Right hindlimb (tissue), 1 donor: ENCODE results near the gene CASR.

Experiments
- DNase-seq: peaks from one replicate; pipeline ENCODE4 v3.0.0-alpha.2; 2018

Gene CASR

DNA sequence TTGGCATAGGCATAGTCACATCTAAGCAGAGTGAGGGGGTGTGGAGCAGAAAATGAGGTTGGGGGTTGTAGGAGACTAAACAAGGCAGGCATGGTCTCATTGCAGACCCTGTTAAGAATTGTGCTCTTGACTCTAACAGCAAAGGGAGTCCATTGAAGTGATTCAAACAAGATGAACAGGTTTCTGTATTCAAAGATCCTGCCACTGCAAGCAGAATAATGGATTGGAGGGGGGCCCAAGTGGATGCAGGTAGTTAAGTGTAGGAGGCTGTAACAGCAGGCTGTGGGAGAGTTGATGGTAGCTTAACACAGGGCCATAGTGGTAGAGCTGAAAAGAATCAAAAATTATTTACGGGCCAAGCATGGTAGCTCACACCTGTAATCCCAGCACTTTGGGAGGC lies 34.4 kb downstream of the CASR start:
- DNase-seq, result no peak

DNA sequence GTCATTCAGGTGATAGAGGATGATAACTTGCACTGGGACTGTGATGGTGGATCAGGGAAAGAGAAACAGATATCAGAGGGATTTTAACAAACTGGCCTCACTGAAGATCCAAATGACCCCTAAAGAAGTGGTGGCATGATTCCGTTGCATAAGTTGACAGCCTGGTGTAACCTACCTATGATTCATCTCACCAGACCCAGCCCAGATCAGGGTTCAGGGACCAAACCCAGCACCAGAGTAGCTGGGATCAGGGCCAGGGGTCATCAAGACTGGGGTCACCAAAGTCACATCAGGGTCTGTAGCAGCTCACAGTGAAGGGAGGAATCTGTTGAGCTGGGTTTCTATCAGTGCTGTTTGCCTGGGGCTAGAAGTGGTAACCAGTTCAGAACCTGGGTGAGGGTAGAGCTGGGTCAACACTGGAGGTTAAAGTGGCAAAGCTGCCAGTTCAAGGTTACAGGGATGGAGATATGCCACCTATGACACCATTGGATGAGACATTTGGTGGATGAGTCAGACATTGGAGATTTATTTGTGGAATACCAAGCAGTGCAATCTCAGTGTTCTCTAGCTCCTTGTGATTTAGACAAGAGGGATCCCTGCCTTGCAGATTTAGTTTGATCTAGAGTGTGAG lies 35.9 kb downstream of the CASR start:
- DNase-seq, result no peak

DNA sequence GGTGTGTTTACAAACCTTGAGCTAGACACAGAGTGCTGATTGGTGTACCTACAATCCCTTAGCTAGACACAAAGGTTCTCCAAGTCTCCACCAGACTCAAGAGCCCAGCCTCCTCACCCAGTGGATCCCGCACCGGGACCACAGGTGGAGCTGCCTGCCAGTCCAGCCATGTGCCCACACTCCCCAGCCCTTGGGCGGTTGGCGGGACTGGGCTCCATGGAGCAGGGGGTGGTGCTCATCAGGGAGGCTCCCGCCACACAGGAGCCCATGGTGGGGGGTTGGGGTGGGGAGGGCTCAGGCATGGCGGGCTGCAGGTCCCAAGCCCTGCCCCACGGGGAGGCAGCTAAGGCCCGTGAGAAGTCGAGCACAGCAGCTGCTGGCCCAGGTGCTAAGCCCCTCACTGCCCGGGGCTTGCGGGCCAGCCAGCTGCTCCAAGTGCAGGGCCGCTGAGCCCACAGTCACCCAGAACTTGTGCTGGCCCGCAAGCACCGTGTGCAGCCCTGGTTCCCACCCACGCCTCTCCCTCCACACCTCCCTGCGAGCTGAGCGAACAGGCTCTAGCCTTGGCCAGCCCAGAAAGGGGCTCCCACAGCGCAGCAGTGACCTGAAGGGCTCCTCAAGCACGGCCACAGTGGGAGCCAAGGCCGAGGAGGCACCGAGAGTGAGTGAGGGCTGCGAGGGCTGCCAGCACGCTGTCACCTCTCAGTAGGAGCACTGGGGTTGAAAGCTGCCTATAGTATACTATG lies 43.7 kb downstream of the CASR start:
- no peak for DNase-seq

DNA sequence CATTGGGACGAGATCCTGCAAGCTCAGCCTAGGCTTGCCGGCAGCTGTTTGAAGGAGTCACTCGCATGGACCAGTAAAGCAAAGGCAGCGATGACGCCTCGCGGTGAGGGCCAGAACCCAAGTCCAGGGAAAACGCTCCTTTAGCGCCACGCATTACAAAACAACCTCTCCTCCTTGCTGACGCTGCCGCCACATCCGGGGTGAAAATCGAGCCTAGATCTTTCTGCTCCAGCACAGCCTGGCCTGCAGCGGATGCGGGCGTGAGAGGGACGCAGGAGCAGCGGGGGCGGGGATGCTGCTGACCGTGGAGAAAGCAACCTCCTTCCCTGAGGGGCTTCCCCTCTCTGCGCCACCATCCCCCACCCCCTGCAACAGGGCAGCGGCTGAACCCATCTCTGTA lies 46.7 kb downstream of the CASR start:
- DNase-seq, result no peak

DNA sequence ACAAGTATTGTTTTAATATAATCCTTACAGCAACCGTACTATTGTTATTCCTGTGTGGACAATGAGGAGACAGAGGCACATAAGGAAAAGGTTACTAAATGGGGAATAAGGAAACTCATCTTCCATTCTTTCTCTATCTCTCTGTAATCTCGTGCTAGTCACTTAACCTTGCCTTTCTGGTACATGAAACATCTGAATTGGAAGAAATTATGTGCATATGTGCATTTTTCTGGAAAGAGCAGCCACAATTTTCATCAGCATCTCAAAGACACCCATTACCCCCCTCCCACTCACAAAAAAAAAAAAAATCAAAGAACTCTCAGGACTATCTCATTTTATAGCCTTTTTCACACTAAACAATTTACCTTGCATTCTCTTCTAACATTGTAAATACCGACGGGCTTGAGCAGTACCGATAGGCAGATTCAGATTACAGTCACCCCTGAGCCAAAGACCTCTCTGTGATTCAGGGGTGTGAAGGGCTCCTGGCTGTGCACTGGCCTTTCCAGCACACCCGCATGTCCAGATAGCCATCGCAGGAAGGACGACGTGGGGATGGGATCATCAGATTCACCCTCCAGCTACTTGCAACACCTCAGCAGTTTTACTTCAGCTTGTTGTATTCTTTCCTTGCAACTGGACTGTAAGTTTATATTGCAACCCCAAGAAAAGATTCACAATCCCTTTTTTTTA lies 48.1 kb downstream of the CASR start:
- no peak for DNase-seq

DNA sequence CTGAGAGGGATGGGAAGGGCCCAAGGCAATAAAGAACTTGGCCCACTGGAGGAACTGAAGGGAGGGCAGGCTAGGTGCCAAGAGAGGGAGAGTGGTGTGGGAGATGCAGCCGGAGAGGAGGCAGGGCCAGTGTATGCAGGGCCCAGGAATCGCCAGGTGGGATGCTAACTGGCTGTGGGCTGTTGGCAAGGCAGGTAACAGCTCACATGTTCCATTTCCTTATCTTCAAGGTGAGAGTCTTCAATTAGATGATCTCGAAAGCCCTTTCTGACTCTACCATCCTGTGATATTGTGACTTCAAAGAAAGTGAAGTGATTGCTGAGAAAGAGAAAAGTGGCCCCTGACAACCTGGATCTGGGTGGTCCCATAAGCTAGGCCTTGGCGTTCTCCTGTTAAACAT lies 49.0 kb downstream of the CASR start:
- DNase-seq, result no peak

DNA sequence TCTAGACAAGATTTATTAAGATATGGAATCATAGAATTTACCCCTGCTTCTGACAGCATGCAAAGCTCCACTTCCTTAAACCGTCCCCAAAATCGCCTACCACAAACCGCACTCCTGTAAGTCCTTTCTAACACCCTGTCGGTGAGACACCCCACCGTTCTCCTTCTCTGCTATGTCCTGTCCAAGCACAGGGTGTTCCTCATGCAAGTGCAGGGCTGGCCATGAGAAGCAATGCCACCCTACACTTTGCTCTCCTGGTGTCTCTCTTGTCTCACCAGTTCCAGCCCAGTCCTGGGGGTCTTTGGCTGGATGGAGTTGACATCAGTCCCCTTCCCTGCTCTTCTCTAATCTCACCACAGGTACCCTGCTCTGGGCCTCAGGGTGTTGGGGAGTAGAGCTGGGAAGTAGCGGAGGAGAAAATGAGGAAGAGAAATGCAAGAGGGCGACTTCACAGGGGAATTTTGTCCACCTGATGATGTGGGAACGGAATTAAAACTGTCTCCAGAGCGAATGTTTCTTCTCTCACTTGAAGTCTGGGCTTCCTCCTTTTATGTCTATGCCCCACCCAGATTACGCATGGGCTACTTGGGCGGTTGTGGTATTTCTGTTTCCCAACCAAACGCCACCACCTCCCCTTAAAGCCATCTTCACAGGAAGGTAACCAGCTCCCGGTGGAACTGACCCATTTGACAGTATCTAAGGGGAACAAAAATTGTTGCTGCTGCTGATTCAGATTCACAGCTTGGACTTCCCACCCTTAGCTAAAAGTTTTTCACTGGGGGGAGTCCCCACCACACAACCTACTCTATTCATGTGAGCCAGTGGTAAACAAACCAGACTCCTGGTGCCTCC lies 49.9 kb downstream of the CASR start:
- no peak for DNase-seq

DNA sequence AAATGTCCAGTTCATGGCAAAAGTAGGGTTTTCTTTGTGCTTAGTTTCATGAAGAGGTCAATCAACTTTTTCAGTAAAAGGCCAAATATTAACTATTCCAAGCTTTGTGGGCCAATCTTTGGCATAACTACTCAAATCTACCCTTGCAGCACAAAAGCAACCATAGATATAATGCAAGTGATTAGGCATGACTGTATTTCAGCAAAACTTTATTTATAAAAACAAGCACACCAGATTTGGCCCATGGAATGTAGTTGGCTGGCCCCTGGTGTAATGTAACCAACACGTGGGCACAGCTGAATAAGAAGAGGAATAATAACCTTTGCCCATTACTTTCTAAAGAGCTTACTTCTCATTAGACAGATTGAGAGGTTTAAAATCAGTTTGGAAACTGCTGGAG lies 50.6 kb downstream of the CASR start:
- no peak for DNase-seq

DNA sequence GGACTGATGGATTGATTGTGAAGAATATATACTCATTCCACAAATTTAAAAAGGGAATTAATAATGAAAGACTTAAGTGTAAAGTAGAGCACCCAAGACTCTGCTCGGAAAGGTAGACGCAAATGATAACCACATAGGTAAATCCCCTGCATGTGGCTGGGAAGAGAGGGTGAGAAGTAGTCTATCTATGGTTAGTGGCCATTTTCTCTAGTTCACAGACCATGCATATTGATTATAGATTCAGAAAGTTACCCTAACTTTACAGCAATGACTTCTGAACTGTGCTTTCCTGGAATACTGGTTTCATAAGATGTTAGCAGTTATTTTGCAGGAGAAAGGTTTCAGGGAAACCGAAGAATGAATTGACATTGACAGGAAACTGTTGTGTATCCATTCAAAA lies 51.7 kb downstream of the CASR start:
- no peak for DNase-seq

DNA sequence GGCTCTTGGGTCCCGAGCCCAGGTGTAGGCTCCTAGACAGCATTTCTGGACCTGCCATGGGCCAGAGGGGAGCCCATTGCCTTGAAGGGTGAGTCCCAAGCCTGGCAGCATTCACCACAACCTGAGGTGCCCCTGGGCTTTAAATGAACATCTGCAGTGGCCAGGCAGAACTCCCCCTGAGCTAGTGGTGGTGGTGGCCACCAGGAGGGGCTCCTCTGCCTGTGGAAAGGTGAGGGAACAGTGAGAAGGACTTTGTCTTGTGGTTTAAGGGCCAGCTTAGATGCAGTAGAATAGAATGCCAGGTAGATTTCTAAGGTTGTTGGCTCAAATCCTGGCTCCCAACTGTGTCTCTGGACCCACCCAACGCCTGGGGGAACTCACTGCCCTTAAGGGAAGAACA lies 55.6 kb downstream of the CASR start:
- no peak for DNase-seq

DNA sequence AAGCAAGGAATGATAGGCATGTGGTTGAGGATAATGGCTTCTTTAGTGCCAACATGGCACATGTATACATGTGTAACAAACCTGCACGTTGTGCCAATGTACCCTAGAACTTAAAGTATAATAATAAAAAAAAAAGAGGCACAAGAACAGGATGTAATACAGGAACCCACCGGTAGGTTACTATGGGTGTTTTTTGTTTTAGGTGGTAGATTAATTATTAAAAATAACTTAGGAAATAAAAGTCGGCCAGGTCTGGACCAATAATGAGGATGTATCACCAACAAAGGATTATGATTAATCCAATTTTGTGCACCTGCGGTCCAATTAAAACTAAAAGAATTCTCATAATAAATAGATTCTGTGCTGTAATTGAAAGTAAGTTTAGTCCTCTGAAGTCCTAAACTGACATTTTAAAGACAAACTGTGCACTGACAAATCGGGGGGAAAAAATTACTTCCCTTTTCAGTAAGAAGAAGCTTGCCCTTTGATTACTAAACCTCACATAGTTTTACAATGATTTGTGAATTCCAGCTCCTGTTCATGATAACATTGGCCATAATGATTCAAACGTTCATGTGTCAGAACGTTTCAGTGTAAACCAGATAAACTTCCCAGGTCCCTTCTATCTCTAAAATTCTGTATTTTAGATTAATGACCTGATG lies 62.2 kb downstream of the CASR start:
- no peak for DNase-seq

DNA sequence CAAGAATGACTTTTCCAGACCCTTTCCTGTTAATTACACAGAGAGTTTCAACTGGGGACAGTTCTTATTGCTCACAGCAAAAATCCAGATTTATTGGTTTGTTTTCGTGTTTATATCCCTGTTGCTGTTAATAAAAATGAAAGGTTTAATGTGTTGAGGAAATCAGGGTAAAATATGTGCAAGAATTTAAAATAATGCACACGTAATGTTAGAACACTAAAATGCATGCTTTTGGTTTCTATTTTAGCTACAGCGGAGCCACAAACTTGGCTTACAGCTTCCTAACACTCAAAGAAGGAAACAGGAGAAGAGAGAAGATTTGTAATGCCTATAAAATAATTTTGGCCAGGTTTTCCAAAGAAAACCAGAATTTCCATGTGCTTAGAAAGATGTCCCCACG lies 62.7 kb downstream of the CASR start:
- no peak for DNase-seq

DNA sequence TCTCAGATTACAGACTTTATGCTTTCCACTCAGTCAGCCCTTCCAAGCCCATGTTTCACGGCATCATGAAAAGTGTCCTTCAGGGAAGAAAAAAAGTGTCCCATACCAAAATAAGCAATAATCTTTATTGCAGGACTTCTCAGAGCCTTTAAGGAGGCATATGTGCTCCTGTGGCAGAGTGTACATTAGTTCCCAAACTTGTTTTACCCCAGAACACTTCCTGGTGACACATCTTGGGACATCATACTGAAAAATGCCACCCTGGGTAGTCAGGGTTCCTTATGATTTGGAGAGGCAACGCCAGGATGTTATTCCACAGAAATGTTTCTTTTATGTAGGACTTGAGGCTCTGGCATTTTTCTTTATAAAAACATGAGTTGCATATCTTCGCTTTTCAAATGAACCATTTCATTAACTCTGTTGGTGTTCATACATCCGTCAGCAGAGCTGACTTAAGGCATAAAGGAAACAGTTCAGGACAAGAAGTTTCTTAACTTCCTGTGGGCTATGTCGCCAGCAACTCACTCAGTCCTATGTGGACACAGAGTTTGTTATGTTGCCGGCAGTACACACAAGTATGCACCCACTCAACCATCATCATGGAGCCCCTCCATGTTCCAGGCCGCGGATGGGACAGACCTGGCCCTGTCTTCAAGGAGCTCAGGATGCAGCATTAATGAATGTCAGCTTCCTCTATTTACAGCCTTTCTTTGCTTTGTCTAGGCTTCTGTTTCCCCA lies 63.8 kb downstream of the CASR start:
- no peak for DNase-seq

DNA sequence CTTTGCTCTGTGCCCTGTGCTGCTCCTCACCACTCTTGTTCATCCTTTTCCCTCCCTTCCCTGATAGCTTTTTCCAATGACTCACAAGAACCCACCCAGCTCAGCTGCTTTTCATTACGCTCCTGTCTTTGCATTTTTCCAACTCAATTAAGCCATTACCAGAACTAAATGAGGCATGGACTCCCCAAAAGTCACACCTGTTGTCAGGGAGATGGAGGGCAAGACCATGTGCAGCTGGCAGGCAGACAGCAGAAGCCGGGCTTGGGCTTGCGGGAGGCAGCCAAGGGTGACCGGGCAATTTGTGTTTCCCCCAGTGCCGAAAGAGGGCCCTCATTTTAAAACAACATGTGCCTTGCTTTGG lies 64.3 kb downstream of the CASR start:
- no peak for DNase-seq

DNA sequence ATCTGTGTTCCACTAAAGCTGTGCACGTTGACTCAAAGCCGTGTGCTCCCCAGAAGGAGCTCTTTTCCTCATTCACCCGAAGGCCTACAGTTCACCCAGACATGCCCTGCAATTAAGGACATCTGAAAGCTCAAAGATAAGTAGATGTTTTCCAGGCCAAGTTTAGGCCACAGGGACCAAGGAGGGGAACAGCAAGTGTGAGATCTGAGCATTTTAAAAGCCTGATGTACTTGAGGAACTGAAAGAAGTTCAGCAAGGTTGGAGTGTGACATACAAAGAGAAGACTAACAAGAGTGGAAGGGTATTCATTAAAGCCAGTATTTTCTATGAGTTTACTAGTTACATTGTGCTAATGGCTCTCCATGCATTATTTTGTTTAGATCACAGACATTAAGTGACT lies 68.0 kb downstream of the CASR start:
- no peak for DNase-seq

DNA sequence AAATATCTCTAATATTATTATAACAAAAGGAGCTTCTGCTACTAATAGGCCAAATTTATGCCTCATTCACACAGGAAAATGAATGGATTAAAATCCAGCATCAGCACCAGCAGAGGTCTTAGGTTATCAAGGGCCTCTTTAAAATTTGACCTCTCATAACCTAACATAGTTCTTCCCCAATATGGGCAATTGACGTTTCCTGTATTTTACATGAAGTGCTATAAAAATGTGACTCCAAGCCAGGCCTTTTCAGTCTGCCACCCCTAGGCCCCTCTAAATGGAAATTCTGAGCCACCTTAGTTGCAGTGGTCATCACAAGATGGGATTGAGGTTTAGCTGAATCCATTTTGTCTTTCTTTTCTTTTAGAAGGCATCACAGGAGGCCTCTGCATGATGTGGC lies 70.1 kb downstream of the CASR start:
- no peak for DNase-seq

DNA sequence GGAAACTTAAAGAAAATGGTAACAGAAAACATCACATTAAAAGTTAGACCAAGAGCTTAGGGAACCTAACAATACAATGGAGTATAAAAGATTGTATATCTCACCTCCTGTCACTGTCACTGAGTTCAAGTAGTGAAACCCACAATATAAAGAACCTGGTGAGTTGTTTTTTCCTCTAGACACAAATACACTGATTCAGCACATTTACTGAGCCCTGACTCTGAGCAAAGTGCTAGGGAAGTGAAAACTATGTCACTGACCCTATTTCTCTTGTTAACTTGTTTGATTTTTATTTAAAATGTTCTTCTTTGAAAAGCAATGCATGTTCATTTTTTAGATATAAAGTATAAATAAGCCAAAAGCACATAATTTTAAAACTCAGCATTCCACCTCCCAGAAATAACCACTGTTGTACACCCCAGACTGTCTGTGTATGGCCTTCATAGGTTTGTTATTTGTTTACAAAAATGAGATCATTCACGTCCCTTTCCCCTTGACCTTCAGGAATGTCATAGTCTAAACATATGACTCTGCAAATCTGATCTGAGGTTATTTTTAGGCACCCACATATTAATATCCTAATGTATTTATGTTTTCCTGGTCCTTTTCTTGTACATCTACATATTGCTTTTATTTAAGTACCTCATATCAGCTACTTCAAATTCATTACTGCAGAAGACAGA lies 72.4 kb downstream of the CASR start:
- DNase-seq, result no peak

DNA sequence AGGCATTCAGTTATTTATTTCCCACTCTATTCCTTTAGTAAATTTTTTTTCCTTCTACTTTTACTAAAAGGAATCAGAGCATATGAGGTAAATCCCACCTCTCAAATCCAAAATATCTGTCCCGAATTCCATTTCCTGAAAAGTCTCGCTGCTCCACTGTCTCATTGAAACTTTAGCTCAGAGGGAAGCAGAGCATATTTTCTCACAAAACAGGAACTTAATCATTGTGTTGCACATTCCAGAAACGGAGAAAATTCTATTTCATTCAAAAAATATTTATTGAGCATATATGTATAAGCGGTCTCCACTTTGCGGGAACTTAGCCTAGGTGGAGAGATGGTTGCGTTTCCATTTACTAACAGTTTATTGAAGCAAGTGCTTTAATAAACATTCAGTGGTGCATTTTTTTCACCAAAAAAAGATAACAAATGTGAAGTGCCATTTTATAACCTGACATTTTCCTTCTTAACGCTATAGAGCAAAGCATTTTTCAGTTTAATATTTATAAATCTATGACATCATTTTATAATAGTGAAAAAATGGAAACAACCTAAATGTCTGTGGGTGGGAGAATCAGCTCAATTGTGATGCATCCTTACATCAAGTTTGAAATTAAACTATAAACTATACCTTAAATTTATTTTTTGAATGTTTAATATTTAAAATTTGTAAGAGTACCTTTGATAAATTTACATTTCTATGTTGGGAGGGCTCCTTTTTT lies 74.3 kb downstream of the CASR start:
- no peak for DNase-seq

DNA sequence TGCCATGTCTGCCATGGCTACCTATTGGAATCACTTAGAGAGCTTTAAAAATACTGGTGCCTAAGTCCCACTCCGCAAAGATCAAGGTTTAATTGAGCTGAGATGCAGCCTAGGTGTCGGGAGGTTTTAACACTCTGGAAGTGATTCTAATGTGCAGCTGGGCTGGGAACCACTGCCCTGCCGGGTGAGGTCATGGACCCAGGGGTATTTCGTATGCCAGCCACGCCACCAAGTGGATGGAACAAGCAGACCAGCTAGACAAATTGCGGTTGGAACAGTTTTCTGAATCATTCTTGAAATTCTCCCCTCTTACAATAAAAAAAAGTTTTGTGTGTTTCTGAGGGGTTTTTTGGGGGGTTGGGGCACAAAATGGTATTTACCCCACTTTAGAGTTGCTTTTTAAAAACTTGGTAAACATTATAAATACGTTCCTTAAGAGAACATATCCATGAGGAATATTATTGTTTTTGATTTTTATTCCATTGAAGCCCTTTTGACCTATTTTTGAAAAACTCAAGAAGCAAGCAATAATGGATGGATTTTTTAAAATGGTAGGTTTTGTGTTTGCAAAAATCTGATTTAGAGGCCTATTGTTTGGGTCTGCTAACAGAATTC lies 75.4 kb downstream of the CASR start:
- DNase-seq, result peak; percentile 45

DNA sequence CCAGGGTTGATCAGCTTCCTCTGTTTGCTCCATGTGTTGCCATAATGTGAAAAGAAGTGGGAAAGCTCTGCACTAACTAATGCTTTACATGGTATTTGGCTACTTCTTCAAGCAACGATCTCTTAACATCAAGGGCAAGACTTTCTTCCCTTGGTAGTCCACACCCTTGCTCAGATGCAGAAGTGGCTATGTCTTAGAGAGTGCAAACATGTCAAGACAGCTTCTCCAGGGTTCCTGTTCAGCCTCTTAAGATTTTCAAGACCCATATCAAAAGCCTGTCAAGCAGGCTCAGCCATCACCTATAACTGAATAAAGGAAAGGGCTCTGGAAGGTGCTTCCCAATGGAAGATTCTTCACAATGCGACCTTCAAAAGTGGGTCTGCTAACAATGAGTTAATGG lies 76.7 kb downstream of the CASR start:
- DNase-seq, result no peak
